H1 (cell line): Measurements from ENCODE around the gene MADD. TPM values are rescaled to one million over a fixed set of nuclear protein-coding genes. Genes with fewer than 3 reads are reported as not detected.

Source experiments
- CTCF ChIA-PET: fragments of 300-600 bp; sonication (Branson Sonifier 250); formaldehyde crosslinking; loops from one replicate; lab custom pipeline; 2021; ENCODE audit not compliant: partially characterized antibody; lab: Charles Lee
- POLR2A ChIA-PET: fragments of 300-600 bp; sonication (Branson Sonifier 250); formaldehyde crosslinking; loops from one replicate; lab custom pipeline; 2021; ENCODE audit warnings: inconsistent platforms; ENCODE audit not compliant: partially characterized antibody; lab: Charles Lee
- DNase-seq, 2 experiments: peaks; one replicate each; pipeline versions ENCODE4 v3.0.0 to v3.0.0-alpha.2; 2010 to 2022; ENCODE audit warnings: low spot score in 2 of 2, low read depth in 1 of 2, mixed read lengths in 1 of 2
- FAIRE-seq: peaks from 2 replicates; lab custom pipeline; 2011; peaks lifted over from hg19 to GRCh38; lab: Jason Lieb, UNC
- H2AFZ ChIP-seq: 2 replicates; pipeline ENCODE4 v1.8.1; 2012; ENCODE audit warnings: low read length, inconsistent platforms
- H2AK5ac ChIP-seq: 2 replicates; pipeline ENCODE4 v1.6.1; 2013; ENCODE audit warnings: low read depth, low read length
- H2BK120ac ChIP-seq: replicated peaks from 2 replicates; pipeline ENCODE3; 2013; ENCODE audit warnings: low read depth, low read length, inconsistent platforms
- H2BK12ac ChIP-seq: 2 replicates; pipeline ENCODE4 v1.6.1; 2013; ENCODE audit warnings: low read depth, low read length
- H2BK15ac ChIP-seq: 2 replicates; pipeline ENCODE4 v1.6.1; 2013; ENCODE audit warnings: low read length
- H2BK20ac ChIP-seq: 2 replicates; pipeline ENCODE4 v1.6.1; 2013; ENCODE audit warnings: low read length
- H2BK5ac ChIP-seq: 2 replicates; pipeline ENCODE4 v1.6.1; 2013; ENCODE audit warnings: low read depth, low read length
- H3K14ac ChIP-seq: 2 replicates; pipeline ENCODE4 v1.6.1; 2013; ENCODE audit warnings: inconsistent platforms; ENCODE audit not compliant: insufficient read length
- H3K18ac ChIP-seq: 2 replicates; pipeline ENCODE4 v1.6.1; 2013; ENCODE audit warnings: low read length; ENCODE audit errors: extremely low read depth
- H3K23ac ChIP-seq: 2 replicates; pipeline ENCODE4 v1.6.1; 2013; ENCODE audit warnings: inconsistent platforms; ENCODE audit not compliant: insufficient read length
- H3K23me2 ChIP-seq: 2 replicates; pipeline ENCODE4 v1.6.1; 2013; ENCODE audit warnings: low read depth, low read length
- H3K27ac ChIP-seq: 2 replicates; pipeline ENCODE4 v1.6.1; 2011; ENCODE audit warnings: low read depth, low read length, inconsistent platforms
- H3K27me3 ChIP-seq, 4 experiments: replicated peaks in 1 of 4; 1 replicate in 1 of 4; 2 replicates in 3 of 4; pipeline versions ENCODE4 v1.6.1 to v1.8.1; 2011 to 2013; ENCODE audit warnings: low read length in 3 of 4, mild to moderate bottlenecking in 3 of 4, inconsistent platforms in 2 of 4, mixed read lengths in 2 of 4, moderate library complexity in 1 of 4; ENCODE audit not compliant: control insufficient read depth in 3 of 4, insufficient read depth in 3 of 4; ENCODE audit errors: extremely low read depth in 1 of 4
- H3K36me3 ChIP-seq, 4 experiments: 2 replicates each; pipeline versions ENCODE4 v1.6.1 to v1.8.1; 2011 to 2013; ENCODE audit warnings: mild to moderate bottlenecking in 4 of 4, low read length in 3 of 4, moderate library complexity in 2 of 4, control low read depth in 1 of 4, inconsistent platforms in 1 of 4; ENCODE audit not compliant: insufficient read depth in 4 of 4, control insufficient read depth in 2 of 4
- H3K4ac ChIP-seq: replicated peaks from 2 replicates; pipeline ENCODE3; 2013; ENCODE audit warnings: low read length, low read depth, mixed read lengths, inconsistent platforms; ENCODE audit not compliant: insufficient read length
- H3K4me1 ChIP-seq, 4 experiments: replicated peaks in 1 of 4; 1 replicate in 1 of 4; 2 replicates in 3 of 4; pipeline versions ENCODE4 v1.6.1 to v1.8.1; 2011 to 2013; ENCODE audit warnings: low read length in 3 of 4, inconsistent platforms in 2 of 4, mixed read lengths in 1 of 4; ENCODE audit not compliant: insufficient read depth in 4 of 4, control insufficient read depth in 3 of 4
- H3K4me2 ChIP-seq, 2 experiments: 2 replicates each; pipeline versions ENCODE4 v1.6.1 to v1.8.1; 2011 to 2013; ENCODE audit warnings: low read depth in 2 of 2, low read length in 2 of 2, control low read depth in 1 of 2, inconsistent platforms in 1 of 2, mild to moderate bottlenecking in 1 of 2; ENCODE audit not compliant: insufficient read depth in 1 of 2
- H3K4me3 ChIP-seq, 4 experiments: fragments of 200-600, 300-600 bp in 1 of 4; sonication (generic), shearing (Covaris generic), sonication (Bioruptor Twin) in 1 of 4; 2 replicates each; pipeline versions ENCODE4 v1.5.1 to v1.8.1; 2011 to 2016; ENCODE audit warnings: low read length in 4 of 4, low read depth in 3 of 4, control low read depth in 2 of 4, inconsistent platforms in 2 of 4, mild to moderate bottlenecking in 2 of 4, mixed read lengths in 1 of 4, moderate library complexity in 1 of 4; ENCODE audit not compliant: insufficient read depth in 2 of 4; ENCODE audit errors: extremely low read depth in 1 of 4
- H3K56ac ChIP-seq: replicated peaks from 2 replicates; pipeline ENCODE3; 2013; ENCODE audit warnings: low read depth, mild to moderate bottlenecking, mixed read lengths, low read length, inconsistent platforms; ENCODE audit not compliant: insufficient read length
- H3K79me1 ChIP-seq: 2 replicates; pipeline ENCODE4 v1.6.1; 2013; ENCODE audit warnings: low read depth, low read length, control low read depth
- H3K79me2 ChIP-seq, 2 experiments: 2 replicates each; pipeline versions ENCODE4 v1.6.1 to v1.8.1; 2012 to 2013; ENCODE audit warnings: low read length in 2 of 2, mild to moderate bottlenecking in 2 of 2, inconsistent platforms in 1 of 2; ENCODE audit not compliant: insufficient read depth in 2 of 2, control insufficient read depth in 1 of 2
- H3K9ac ChIP-seq, 4 experiments: replicated peaks in 1 of 4; 1 replicate in 1 of 4; 2 replicates in 3 of 4; pipeline versions ENCODE4 v1.6.1 to v1.8.1; 2011 to 2013; ENCODE audit warnings: low read depth in 3 of 4, low read length in 3 of 4, control low read depth in 2 of 4, mild to moderate bottlenecking in 2 of 4, moderate library complexity in 2 of 4, inconsistent platforms in 1 of 4; ENCODE audit errors: extremely low read depth in 1 of 4
- H3K9me3 ChIP-seq, 2 experiments: 2 replicates each; pipeline versions ENCODE4 v1.6.1 to v1.8.1; 2012 to 2013; ENCODE audit warnings: mild to moderate bottlenecking in 2 of 2, moderate library complexity in 2 of 2, control low read depth in 1 of 2, inconsistent platforms in 1 of 2, low read depth in 1 of 2, low read length in 1 of 2, mixed read lengths in 1 of 2; ENCODE audit not compliant: insufficient read depth in 2 of 2
- H4K20me1 ChIP-seq, 2 experiments: replicated peaks in 1 of 2; 2 replicates each; pipeline versions ENCODE3 to v1.8.1; 2011 to 2013; ENCODE audit warnings: inconsistent platforms in 2 of 2, low read length in 2 of 2, mild to moderate bottlenecking in 1 of 2; ENCODE audit not compliant: insufficient read depth in 2 of 2, control insufficient read depth in 1 of 2
- H4K5ac ChIP-seq: 2 replicates; pipeline ENCODE4 v1.6.1; 2013; ENCODE audit warnings: low read length, low read depth, mixed read lengths, inconsistent platforms; ENCODE audit not compliant: insufficient read length
- H4K8ac ChIP-seq: 2 replicates; pipeline ENCODE4 v1.8.0; 2013; ENCODE audit warnings: mild to moderate bottlenecking, moderate library complexity, low read length, inconsistent platforms; ENCODE audit not compliant: insufficient read depth; ENCODE audit errors: extremely low read depth
- H4K91ac ChIP-seq: replicated peaks from 2 replicates; pipeline ENCODE3; 2013; ENCODE audit warnings: low read length, mixed read lengths, inconsistent platforms; ENCODE audit not compliant: insufficient read length
- ASH2L ChIP-seq: fragments of 200-600, 300-600 bp; sonication (generic); IDR thresholded peaks from one replicate; pipeline ENCODE4 v1.7.1; 2017; ENCODE audit warnings: low read length
- CHD1 ChIP-seq: IDR thresholded peaks from 2 replicates; pipeline ENCODE4 v1.6.1; 2012; ENCODE audit warnings: low read depth, low read length, improper control_type of control experiment
- EP300 ChIP-seq, 2 experiments: IDR thresholded peaks; 1 replicate in 1 of 2; 2 replicates in 1 of 2; pipeline ENCODE4 v1.6.1; 2011 to 2012; ENCODE audit warnings: low read depth in 2 of 2, low read length in 2 of 2, mild to moderate bottlenecking in 2 of 2, borderline replicate concordance in 1 of 2, inconsistent platforms in 1 of 2, moderate library complexity in 1 of 2
- GTF2F1 ChIP-seq: IDR thresholded peaks from 2 replicates; pipeline ENCODE4 v1.6.1; 2012; ENCODE audit warnings: low read depth, low read length, improper control_type of control experiment, borderline replicate concordance
- HDAC2 ChIP-seq, 2 experiments: fragments of 300-600 bp in 1 of 2; sonication (generic) in 1 of 2; IDR thresholded peaks; 2 replicates each; pipeline ENCODE4 v1.6.1; 2011 to 2012; ENCODE audit warnings: low read depth in 2 of 2, low read length in 2 of 2, mild to moderate bottlenecking in 2 of 2, moderate library complexity in 2 of 2, borderline replicate concordance in 1 of 2, inconsistent platforms in 1 of 2
- RAD21 ChIP-seq, 2 experiments: IDR thresholded peaks in 1 of 2; conservative IDR thresholded peaks in 1 of 2; 2 replicates each; pipeline ENCODE4 v1.6.1; 2011; ENCODE audit warnings: low read depth in 2 of 2, low read length in 2 of 2, improper control_type of control experiment in 1 of 2, inconsistent platforms in 1 of 2, mild to moderate bottlenecking in 1 of 2, moderate library complexity in 1 of 2
- WGBS, 2 experiments: shearing (Covaris generic) in 1 of 2; methylation state at CpG; one replicate each; pipeline versions ENCODE4 v1.1.6 to v1.1.7; 2013 to 2015; ENCODE audit warnings: low lambda C conversion rate in 2 of 2, mixed read lengths in 2 of 2, inconsistent platforms in 1 of 2, low coverage in 1 of 2, missing lambda C conversion rate in 1 of 2; ENCODE audit not compliant: insufficient replicate concordance in 2 of 2, insufficient coverage in 1 of 2, insufficient read length in 1 of 2; ENCODE audit errors: extremely low coverage in 1 of 2, missing lambda C conversion rate in 1 of 2; 5-methylcytosine and 5-hydroxymethylcytosine counted together
- polyA plus RNA-seq, 7 experiments: library from polyadenylated mRNA; depleted of rRNA in 3 of 7; stranded (reverse) in 5 of 7; unstranded in 2 of 7; fragments of >200 nt in 5 of 7; fragments of 200-250 nt in 2 of 7; gene quantifications; 1 replicate in 5 of 7; 2 replicates in 1 of 7; 4 replicates in 1 of 7; pipeline versions ENCODE4 v1.2.1 to v1.2.3, GENCODE V29; 2011 to 2013; ENCODE audit warnings: missing spikeins in 2 of 7, mixed read lengths in 2 of 7
- total RNA-seq: library from RNA; stranded (reverse); fragmentation: NEBNext Ultra II Directional; extraction: Animal tissue kit (Norgen Biotek cat#: 25700); gene quantifications from 2 replicates; pipeline ENCODE4 v1.2.1, GENCODE V29; 2021

The MADD gene
- total and polyA plus RNA-seq, 2 of the 8 experiments (the other 6 are each of a cell fraction or from before 2014, with no cell fraction given), result 32.5 to 45.4 TPM

GRCh38 chr11:47314992-47315391, 45.1 kb downstream of the MADD start:
- Histone ChIP-seq H3K27ac (no peak overlapping the region), H3K4me2 (no peak overlapping the region), H3K79me2 (no peaks in the 10 kb centered on the region), H3K14ac (no peak overlapping the region), H3K4ac (no peak overlapping the region), H2AFZ (no peak overlapping the region), H2BK120ac (no peak overlapping the region), H3K9me3 (no peaks in the 10 kb centered on the region), H2AK5ac (no peak overlapping the region), H3K18ac (no peak overlapping the region), H4K5ac (no peak overlapping the region), H3K36me3 (peaks cover 3 to 22% (median 16%) of the 10 kb centered on the region in 4 experiments; a peak in 6 of 8 replicates), H2BK5ac (no peak overlapping the region), H3K4me3 (no peak overlapping the region), H2BK12ac (no peak overlapping the region), H2BK15ac (no peak overlapping the region), H4K8ac (no peak overlapping the region), H3K4me1 (no peaks in the 10 kb centered on the region), H3K79me1 (no peaks in the 10 kb centered on the region), H3K23me2 (no peaks in the 10 kb centered on the region), H4K91ac (no peak overlapping the region), H3K56ac (no peak overlapping the region), H3K9ac (no peak overlapping the region), H2BK20ac (no peak overlapping the region), H3K23ac (no peak overlapping the region), H3K27me3 (no peaks in the 10 kb centered on the region), H4K20me1 (no peaks in the 10 kb centered on the region)
- ChIA-PET POLR2A (no interaction called here), CTCF (interaction anchor here (1.1 to 1.7 kb wide), 4 partner anchors 10 to 97 kb away, joined by 3 to 10 read pairs (median 3); no protein-coding TSS in a partner anchor)
- TF ChIP-seq CHD1, result no peak
- no peak for TF ChIP-seq HDAC2 (IDR thresholded peaks at IDR 0.05; ENCODE audit: borderline replicate concordance in 1 of 2, low read depth in 2 of 2, low read length in 2 of 2)
- no peak for TF ChIP-seq RAD21 (IDR thresholded peaks at IDR 0.05 in 1 of 2, conservative IDR thresholded peaks at IDR 0.05 in 1 of 2; ENCODE audit: low read depth in 2 of 2, low read length in 2 of 2)
- TF ChIP-seq ASH2L, result no peak
- no peak for TF ChIP-seq GTF2F1
- TF ChIP-seq EP300 (IDR thresholded peaks at IDR 0.05; ENCODE audit: borderline replicate concordance in 1 of 2, low read depth in 2 of 2, low read length in 2 of 2), result no peak
- DNase-seq (no peak), FAIRE-seq (no peak)
- 97% methylated on average over 5 of the region's 5 CpGs; no CpG with 5 or more reads in 1 of the 2 experiments for WGBS, 2 experiments
